Measurements from ENCODE around the gene CNTNAP4.

- no peak for TF ChIP-seq CTCF (IDR thresholded peaks at IDR 0.05)
- no peak for TF ChIP-seq AR (CRISPR knock-in tag; IDR thresholded peaks at IDR 0.05)
- TF ChIP-seq ZNF263 (CRISPR knock-in tag; IDR thresholded peaks at IDR 0.05; ENCODE audit: low read depth), result no peak
- no peak for TF ChIP-seq ZBTB21 (CRISPR knock-in tag; IDR thresholded peaks at IDR 0.05; ENCODE audit: borderline replicate concordance)
- TF ChIP-seq TEAD4 (CRISPR knock-in tag; IDR thresholded peaks at IDR 0.05), result no peak
- no peak for TF ChIP-seq ATF1 (CRISPR knock-in tag; IDR thresholded peaks at IDR 0.05)
- TF ChIP-seq ZBTB43 (CRISPR knock-in tag; IDR thresholded peaks at IDR 0.05), result no peak
- TF ChIP-seq IRF1 (CRISPR knock-in tag; IDR thresholded peaks at IDR 0.05), result no peak
Observed at GRCh38 chr16:76461836-76462235, 184.6 kb downstream of the CNTNAP4 start.

Measured in WTC11 (cell line).